Activated CD4-positive, alpha-beta T cell treated with anti-CD3 and anti-CD28 coated beads for 4 hours (primary cell): Measurements from ENCODE around the gene ARG2.

Source experiments
- DNase-seq, 2 donors: peaks; one replicate each; pipeline ENCODE4 v3.0.0-alpha.2; 2020

The ARG2 gene

GRCh38 chr14:67619446-67620216 lies at the start of gene ARG2:
Gene ARG2 (plus strand): TSS chr14:67619920. CDS start chr14:67619978, 58 bp downstream.
- peak; percentile 96 to 99 for DNase-seq

DNA sequence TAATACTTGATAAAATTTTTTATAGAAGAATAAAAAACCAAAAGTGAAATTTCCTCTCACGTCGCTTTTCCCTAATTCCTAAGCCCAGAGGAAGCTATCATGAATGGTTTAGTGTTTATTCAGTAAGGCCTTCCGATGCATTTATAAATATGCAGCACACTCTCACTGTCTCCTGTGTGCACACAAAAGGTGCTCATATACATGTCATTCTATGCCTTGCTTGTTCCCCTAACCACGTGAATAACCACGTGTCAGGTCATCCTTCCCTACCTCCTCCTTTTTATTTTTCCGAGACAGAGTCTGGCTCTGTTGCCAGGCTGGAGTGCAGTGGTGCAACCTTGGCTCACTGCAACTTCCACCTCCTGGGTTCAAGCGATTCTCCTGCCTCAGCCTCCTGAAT lies 49.3 kb upstream of the ARG2 start:
- DNase-seq = no peak

DNA sequence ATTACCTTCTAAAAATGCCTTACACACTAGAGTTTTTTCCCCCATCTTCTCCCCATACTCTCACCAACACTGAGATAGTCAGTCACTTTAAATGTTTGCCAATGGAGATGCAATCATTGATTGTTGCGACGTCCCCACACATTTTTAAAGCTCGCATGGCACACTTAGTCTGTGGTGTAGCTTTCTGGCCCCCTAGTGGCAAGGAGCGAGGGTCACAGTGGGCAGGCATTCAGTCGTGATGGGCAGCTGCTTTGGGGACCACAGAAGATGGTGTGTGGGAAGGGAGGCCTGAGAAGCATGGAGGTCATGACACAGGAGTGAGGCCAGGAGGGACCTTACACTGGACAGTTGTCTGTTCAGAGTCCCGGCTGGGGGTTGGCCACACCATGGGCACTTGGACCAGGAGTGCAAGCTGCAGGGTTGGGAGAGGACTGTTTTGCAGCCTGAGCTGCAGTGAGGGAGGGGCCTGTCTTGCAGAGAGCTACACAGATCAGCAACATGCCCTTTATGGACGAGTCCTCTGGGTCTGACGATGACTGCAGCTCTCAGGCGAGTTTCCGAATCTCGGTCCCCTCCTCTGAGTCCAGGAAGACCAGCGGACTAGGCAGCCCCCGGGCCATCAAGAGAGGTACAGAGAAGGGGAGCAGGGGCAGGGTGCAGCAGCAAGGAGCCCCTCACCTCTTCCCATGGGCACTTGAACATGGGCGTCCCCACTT lies 48.3 kb upstream of the ARG2 start:
- DNase-seq = peak; percentile 62 to 70

DNA sequence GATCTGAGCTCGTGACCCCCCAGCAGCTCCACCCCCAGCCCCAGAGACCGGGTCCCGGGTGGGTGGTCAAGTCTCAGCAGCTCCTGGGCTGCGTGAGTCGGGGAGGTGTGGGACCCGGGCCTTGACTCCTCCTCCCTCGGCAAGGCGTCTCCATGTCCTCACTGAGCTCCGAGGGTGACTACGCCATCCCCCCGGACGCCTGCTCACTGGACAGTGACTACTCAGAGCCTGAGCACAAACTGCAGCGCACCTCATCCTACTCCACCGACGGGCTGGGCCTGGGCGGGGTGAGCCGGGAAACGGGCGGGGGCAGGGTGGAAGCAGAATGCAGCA lies 47.8 kb upstream of the ARG2 start:
- no peak for DNase-seq

DNA sequence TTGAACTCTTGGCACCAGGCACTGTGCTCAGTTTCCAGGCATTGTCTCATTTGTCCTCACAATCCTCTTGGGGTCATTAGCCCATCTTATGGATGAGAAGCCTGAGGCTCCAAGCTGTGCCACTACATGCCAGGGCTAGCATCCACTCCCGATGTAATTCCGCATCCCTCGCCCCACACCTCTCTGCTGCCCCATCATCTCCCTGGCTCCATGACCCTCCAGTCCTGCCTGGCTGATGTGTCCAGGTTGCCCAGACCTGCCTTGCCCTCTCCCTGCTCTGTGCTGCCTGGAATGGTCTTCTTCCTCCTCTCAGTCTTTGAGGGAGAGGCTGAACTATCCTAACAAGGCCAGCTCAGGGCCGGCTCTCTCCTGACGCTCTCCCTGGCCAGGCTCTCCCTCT lies 47.1 kb upstream of the ARG2 start:
- no peak for DNase-seq

GRCh38 chr14:67573228-67574010 lies 46.3 kb upstream of the ARG2 start:
- no peak for DNase-seq

- no peak for DNase-seq
These were observed 45.6 kb upstream of the ARG2 start for GRCh38 chr14:67574156-67574555.

GRCh38 chr14:67574806-67575205 lies 44.9 kb upstream of the ARG2 start:
- DNase-seq = no peak

GRCh38 chr14:67575684-67576083 lies 44.0 kb upstream of the ARG2 start:
- DNase-seq = no peak

- DNase-seq = no peak
These were observed 43.3 kb upstream of the ARG2 start for GRCh38 chr14:67576216-67576955.

GRCh38 chr14:67577181-67577808 lies 42.4 kb upstream of the ARG2 start:
- no peak for DNase-seq

DNA sequence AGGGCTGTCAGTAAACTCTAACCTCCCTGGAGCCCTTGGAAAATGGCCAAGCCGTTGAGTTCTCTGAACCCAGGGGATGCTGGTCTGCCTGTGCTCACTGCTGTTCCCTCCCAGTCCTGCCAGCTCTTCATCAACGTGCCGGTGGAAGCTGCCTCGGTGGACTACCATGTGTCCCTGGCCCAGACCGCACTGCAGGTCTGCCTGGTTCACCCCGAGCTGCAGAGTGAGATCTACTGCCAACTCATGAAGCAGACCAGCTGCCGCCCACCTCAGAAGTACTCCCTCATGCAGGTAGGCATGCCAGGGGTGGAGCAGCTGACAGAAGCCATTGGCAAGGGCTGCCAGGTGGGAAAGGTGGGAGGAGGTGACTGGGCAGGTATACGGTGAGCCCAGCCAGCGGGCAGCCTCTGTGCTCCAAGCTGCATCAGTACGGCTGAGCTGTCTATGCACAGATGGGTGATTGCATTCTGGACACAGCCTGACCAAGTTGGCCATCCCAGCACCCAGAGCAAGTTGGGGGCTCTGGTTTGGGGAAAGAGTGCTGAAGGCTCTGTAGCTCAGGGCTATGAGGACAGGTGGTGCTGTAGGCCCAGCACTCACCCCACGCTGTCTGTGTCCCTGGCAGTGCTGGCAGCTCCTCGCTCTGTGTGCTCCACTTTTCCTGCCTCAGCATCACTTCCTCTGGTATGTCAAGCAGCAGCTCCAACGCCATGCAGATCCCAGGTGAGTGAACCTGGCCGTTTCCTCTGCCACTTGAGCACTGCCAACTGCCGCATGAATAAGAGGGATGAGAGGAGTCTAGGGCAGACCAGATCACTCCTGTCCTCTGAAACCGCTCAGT lies 41.6 kb upstream of the ARG2 start:
- DNase-seq = no peak

DNA sequence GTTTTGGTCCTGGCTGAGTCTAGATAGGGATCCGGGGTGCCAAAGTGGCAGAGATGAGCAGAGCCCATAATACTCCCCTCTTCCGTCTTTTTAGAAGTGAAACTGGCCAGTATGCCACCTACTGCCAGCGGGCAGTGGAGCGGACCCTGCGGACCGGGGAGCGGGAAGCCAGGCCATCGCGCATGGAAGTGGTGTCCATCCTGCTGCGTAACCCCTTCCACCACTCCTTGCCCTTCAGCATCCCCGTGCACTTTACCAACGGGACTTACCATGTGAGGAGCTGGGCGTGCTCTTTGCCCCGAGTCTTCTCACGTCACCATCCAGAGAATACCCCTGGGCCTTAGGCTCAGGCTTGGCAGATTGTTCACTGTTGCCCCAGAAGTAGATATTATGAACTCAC lies 40.7 kb upstream of the ARG2 start:
- no peak for DNase-seq

- DNase-seq = no peak
These were observed 40.1 kb upstream of the ARG2 start for GRCh38 chr14:67579636-67580035.

GRCh38 chr14:67580336-67581171 lies 39.2 kb upstream of the ARG2 start:
- DNase-seq = no peak

- DNase-seq = no peak
These were observed 38.1 kb upstream of the ARG2 start for GRCh38 chr14:67581643-67582042.

DNA sequence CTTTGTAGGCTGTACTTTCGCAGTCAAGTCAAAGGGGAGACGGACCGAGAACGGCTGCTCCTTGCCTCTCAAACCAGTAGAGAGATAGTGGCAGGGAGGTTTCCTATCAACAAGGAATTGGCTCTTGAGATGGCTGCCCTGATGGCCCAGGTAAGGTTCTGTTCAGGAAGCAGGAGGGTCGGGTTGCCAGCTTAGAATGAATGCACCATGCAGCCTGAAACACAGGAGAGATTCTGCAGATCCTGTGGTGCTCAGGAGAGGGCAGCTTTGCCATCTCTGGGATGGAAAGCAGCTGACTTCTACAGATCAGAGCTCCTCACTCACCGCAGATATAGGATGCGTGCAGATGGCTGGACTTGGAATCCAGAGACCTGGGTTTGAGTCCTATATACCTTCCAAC lies 37.7 kb upstream of the ARG2 start:
- no peak for DNase-seq

GRCh38 chr14:67583711-67584644 lies 35.7 kb upstream of the ARG2 start:
- DNase-seq = peak in 1 of 2 donors; percentile 22

GRCh38 chr14:67584978-67585377 lies 34.7 kb upstream of the ARG2 start:
- no peak for DNase-seq
